ENCODE results near the gene KANSL3. TPM values are rescaled to one million over a fixed set of nuclear protein-coding genes. Genes with fewer than 3 reads are reported as not detected.
A peak's percentile ranks its signal among the peaks of the same experiment; 100 is the strongest.

Gene KANSL3
- total RNA-seq, 1 donor from 2014 or later = 31.7 TPM

DNA sequence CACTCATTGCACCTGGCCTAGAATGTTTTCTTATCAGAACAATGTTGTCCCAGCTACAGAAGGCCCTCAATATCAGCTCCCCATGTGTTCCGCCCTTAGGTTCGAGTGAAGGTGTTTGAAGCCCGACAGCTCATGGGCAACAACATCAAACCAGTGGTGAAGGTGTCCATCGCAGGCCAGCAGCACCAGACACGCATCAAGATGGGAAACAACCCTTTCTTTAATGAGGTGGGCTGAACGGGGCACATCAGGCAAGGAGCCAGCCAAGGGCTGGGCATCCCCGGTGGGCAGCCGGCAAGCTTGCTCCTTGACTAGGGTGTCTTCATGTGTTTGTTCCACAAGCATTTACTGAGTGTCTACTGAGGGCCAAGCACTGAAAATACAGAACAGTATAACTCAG is 13.7 kb upstream of the KANSL3 start:
- intact Hi-C loops (cut with micrococcal nuclease) = no loop called here
- no peaks in the 10 kb centered on the region for H3K27me3 ChIP-seq (ENCODE audit: low read depth)
- TF ChIP-seq, protein P1, sequence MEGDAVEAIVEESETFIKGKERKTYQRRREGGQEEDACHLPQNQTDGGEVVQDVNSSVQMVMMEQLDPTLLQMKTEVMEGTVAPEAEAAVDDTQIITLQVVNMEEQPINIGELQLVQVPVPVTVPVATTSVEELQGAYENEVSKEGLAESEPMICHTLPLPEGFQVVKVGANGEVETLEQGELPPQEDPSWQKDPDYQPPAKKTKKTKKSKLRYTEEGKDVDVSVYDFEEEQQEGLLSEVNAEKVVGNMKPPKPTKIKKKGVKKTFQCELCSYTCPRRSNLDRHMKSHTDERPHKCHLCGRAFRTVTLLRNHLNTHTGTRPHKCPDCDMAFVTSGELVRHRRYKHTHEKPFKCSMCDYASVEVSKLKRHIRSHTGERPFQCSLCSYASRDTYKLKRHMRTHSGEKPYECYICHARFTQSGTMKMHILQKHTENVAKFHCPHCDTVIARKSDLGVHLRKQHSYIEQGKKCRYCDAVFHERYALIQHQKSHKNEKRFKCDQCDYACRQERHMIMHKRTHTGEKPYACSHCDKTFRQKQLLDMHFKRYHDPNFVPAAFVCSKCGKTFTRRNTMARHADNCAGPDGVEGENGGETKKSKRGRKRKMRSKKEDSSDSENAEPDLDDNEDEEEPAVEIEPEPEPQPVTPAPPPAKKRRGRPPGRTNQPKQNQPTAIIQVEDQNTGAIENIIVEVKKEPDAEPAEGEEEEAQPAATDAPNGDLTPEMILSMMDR (IDR thresholded peaks at IDR 0.05; ENCODE audit: borderline replicate concordance) = no peak

DNA sequence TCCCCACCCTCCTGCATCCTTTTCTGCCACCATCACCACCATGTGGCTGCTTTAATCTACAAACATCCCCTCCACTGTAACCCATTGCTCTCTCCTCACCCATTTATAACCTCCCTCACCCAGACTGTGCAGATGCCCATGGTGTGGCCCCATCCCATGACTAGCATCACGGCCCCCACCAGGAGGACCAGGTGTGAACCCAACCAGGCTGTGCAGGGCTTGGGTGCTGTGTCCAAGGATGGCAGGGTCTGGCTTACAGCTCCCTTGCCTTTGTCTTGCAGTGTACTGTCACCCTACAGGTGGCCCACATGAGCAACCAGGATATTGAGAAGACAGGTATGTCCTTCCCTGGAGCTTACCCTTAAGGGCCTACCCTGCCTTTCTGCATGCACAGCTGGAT is 11.2 kb upstream of the KANSL3 start:
- intact Hi-C loops (cut with micrococcal nuclease) = no loop called here
- no peaks in the 10 kb centered on the region for H3K4me1 ChIP-seq
- H3K36me3 ChIP-seq = no peaks in the 10 kb centered on the region
- H3K27ac ChIP-seq (replicated peaks) = no peak overlapping the region
- no peaks in the 10 kb centered on the region for H3K27me3 ChIP-seq (ENCODE audit: low read depth)
- H3K9me3 ChIP-seq (replicated peaks) = no peaks in the 10 kb centered on the region
- no peak overlapping the region for H3K4me3 ChIP-seq
- TF ChIP-seq, protein P1 (IDR thresholded peaks at IDR 0.05; ENCODE audit: borderline replicate concordance) = no peak
- DNase-seq = no peak

More for the DNA sequence above, 13.7 kb upstream of the KANSL3 start:
- Histone ChIP-seq H3K36me3 (no peaks in the 10 kb centered on the region), H3K4me3 (no peak overlapping the region), H3K4me1 (no peaks in the 10 kb centered on the region), H3K9me3 (replicated peaks) (no peaks in the 10 kb centered on the region), H3K27ac (replicated peaks) (no peak overlapping the region)
- DNase-seq = no peak

DNA sequence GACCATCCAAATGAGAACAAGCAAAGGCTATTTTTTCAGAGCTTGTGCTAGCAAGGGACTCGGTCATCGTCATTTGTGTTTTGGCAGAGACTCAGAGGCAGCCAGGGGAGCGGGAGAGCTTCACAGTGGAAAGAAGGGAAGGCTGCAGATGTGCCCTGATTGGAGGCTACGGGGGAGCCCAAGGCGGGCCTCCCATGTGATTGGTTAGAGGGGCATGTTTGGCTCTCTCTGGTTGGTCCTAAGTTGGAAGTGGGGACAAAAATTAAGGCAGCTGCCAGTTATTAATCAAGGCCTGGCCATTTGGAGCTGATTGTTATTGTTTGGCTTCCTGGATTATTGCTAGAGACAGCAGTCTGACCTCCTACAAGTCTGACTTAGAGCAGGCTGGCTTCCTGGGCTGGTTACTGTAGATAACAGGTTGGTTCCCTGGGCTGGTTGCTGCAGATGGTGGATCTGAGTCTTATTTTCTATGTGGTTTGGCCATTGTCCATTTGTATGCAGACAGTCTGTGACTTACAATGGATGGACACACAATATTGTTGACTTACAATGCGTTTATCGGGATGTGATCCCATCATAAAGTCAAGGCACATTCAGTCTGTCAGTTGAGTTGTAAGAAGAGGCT is 10.3 kb upstream of the KANSL3 start:
- TF ChIP-seq, protein P1 (IDR thresholded peaks at IDR 0.05; ENCODE audit: borderline replicate concordance) = no peak
- Histone ChIP-seq H3K4me3 (no peak overlapping the region), H3K27ac (replicated peaks) (no peak overlapping the region), H3K27me3 (ENCODE audit: low read depth) (no peaks in the 10 kb centered on the region), H3K4me1 (no peaks in the 10 kb centered on the region), H3K36me3 (no peaks in the 10 kb centered on the region), H3K9me3 (replicated peaks) (no peaks in the 10 kb centered on the region)
- intact Hi-C loops (cut with micrococcal nuclease) = no loop called here
- DNase-seq = no peak

DNA sequence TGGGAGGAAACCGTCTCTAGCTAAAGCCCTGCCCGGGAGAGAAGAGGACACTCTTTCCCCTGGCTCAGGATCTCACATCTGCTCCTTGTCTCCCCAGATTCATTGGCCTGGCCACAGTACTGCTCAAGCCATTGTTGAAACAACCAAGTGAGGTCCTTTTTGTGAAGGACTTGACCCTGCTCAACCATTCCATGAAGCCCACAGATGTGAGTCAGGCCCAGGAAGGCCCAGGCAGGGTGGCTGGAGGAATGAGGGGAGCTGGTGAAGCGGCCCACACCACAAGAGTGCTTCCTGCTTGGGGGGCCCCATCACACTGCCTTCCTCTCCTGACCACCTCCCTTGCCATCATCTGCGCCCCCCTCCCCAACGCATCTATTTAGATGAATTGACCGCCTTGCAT is 9.6 kb upstream of the KANSL3 start:
- Histone ChIP-seq H3K4me3 (no peak overlapping the region), H3K27ac (replicated peaks) (no peak overlapping the region), H3K27me3 (ENCODE audit: low read depth) (no peaks in the 10 kb centered on the region), H3K9me3 (replicated peaks) (no peaks in the 10 kb centered on the region), H3K4me1 (peaks cover 4% of the 10 kb centered on the region), H3K36me3 (no peaks in the 10 kb centered on the region)
- TF ChIP-seq, protein P1 (IDR thresholded peaks at IDR 0.05; ENCODE audit: borderline replicate concordance) = no peak
- intact Hi-C loops (cut with micrococcal nuclease) = no loop called here
- no peak for DNase-seq

DNA sequence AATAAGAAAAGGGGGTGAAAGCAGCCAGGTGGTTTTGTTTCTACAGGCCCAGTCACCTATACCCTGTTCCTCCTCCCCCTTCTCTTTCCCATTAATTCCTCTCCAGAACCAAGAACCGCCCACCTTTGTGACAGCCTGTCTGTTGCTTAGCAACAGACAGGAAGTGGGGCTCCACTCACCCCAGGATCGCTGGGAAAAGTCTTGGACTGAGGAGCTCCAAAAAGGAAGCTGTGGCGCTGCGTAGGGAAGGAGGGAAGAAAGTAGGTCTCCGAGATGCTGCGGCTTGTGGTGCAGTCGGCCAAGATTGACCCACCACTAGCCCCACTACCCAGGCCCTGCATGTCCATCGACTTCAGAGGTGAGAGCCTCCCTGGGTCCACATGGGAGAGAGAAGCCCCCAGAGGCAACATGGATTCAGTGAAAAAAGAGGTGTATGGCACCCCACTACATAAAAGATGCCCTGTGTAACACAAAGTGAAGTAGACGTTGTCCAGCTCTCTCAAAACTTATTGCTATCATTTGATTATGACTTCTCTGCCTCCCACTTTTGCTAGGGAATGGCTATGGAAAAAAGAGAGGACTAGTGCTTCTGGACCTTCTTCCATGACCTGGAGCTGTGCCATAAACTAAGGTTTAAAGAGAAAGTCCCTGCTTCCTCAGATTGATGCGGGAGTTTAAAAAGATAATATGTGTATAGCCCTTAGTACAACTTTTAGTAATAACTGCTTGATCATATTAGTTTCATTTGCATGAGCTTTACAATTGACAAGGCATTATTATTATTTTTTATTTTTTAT is 4.7 kb upstream of the KANSL3 start, which contains the start of gene FER1L5:
Gene FER1L5 (plus strand): TSS at position 201 of the 797 bp plus-strand sequence. CDS start 73 bp downstream, at position 274.
- no peaks in the 10 kb centered on the region for H3K27me3 ChIP-seq (ENCODE audit: low read depth)
- TF ChIP-seq, protein P1 (IDR thresholded peaks at IDR 0.05; ENCODE audit: borderline replicate concordance) = no peak
- peaks cover 9% of the 10 kb centered on the region for H3K4me1 ChIP-seq
- DNase-seq = no peak
- no peaks in the 10 kb centered on the region for H3K9me3 ChIP-seq (replicated peaks)
- H3K4me3 ChIP-seq = peak within 1 kb of the TSS; percentile 49
- intact Hi-C loops (cut with micrococcal nuclease) = no loop called here
- peak within 1 kb of the TSS; percentile 19 for H3K27ac ChIP-seq (replicated peaks)
- no peaks in the 10 kb centered on the region for H3K36me3 ChIP-seq
